Measurements from ENCODE around the gene CLEC4C. TPM values are rescaled to one million over a fixed set of nuclear protein-coding genes. Genes with fewer than 3 reads are reported as not detected.
"Not testable (repeated sequence)": the region's sequence is repeated elsewhere in the genome, so short reads cannot be mapped to it uniquely, and the experiment has no call there.

CLEC4C gene
- not detected for total RNA-seq

- TF ChIP-seq, protein P1, sequence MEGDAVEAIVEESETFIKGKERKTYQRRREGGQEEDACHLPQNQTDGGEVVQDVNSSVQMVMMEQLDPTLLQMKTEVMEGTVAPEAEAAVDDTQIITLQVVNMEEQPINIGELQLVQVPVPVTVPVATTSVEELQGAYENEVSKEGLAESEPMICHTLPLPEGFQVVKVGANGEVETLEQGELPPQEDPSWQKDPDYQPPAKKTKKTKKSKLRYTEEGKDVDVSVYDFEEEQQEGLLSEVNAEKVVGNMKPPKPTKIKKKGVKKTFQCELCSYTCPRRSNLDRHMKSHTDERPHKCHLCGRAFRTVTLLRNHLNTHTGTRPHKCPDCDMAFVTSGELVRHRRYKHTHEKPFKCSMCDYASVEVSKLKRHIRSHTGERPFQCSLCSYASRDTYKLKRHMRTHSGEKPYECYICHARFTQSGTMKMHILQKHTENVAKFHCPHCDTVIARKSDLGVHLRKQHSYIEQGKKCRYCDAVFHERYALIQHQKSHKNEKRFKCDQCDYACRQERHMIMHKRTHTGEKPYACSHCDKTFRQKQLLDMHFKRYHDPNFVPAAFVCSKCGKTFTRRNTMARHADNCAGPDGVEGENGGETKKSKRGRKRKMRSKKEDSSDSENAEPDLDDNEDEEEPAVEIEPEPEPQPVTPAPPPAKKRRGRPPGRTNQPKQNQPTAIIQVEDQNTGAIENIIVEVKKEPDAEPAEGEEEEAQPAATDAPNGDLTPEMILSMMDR (IDR thresholded peaks at IDR 0.05; ENCODE audit: low read depth): no peak
Measured at GRCh38 chr12:7747246-7747645, at the start of gene CLEC4C. Gene CLEC4C, minus strand, starts transcription at chr12:7747375. Its CDS starts 27 bp downstream, at chr12:7747348.

- TF ChIP-seq, protein P1 (IDR thresholded peaks at IDR 0.05; ENCODE audit: low read depth): no peak
Measured at GRCh38 chr12:7793211-7793610, 46.0 kb upstream of the CLEC4C start.

- TF ChIP-seq, protein P1 (IDR thresholded peaks at IDR 0.05; ENCODE audit: low read depth): not testable (repeated sequence)
Measured at GRCh38 chr12:7788884-7789528, 41.8 kb upstream of the CLEC4C start, which contains the start of gene NANOG. Gene NANOG, plus strand, starts transcription at chr12:7789402. Its CDS starts 213 bp downstream, at chr12:7789615.

DNA sequence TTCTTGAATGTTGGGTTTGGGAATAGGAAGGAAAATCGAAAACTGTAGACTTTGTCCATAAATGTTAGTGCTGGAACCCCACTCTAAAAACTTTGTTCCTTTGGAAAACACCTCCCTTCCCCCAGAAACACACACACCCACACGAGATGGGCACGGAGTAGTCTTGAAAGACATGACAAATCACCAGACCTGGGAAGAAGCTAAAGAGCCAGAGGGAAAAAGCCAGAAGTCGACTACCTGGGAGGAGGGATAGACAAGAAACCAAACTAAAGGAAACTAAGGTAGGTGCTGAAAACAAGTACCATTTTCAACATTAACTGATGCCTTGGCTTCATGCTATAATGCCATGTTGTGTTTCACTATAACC lies 41.1 kb upstream of the CLEC4C start:
- TF ChIP-seq, protein P1 (IDR thresholded peaks at IDR 0.05; ENCODE audit: low read depth): no peak

DNA sequence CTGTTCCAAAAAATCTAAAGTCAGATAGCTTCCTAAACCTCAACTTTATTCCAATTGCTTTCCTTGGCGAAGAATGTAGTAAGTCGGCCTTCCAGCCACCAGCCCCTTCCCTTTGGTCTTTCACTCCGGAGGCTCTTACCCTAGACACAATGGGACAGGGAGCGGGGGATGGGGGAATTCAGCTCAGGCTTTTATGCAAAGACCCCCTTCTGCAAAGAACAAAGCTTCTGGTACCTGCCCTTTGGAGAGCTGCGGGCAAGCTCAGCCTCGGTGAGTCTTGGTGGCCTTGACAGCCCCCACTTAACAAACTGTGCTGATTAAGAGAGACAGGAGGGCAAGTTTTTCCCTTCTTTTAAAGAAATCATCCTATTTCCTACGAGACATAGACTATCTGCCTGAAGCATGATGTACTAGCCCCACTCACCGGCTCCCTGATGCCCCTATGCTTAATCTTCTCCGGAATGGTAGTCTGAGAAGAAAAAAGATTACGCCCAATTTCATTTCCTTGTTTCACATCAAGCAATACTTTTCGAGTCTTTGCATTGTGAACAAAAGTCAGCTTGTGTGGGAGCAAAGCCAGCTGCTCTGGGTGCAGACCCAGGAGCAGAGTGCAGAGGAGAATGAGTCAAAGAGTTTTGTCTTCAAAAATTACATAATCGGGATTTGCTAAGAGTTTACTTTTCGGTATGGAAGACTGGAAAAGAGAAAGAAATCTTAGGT lies 40.6 kb upstream of the CLEC4C start:
- TF ChIP-seq, protein P1 (IDR thresholded peaks at IDR 0.05; ENCODE audit: low read depth): no peak

GRCh38 chr12:7784701-7785100 lies 37.5 kb upstream of the CLEC4C start:
- TF ChIP-seq, protein P1 (IDR thresholded peaks at IDR 0.05; ENCODE audit: low read depth): no peak

DNA sequence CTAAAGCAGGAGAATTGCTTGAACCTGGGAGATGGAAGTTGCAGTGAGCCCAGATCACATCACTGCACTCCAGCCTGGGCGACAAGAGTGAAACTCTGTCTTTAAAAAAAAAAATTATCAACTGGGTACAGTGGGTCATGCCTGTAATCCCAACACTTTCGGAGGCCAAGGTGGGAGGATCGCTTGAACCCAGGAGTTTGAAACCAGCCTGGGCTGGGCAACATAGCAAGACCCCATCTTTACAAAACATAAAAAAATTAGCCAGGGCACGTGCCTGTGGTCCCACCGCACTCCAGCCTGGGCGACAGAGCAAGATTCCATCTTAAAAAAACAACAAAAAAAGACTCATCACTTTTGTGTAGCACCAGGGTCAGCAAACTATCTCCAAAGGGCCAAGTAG lies 34.9 kb upstream of the CLEC4C start:
- TF ChIP-seq, protein P1 (IDR thresholded peaks at IDR 0.05; ENCODE audit: low read depth): no peak

All from subcutaneous adipose tissue (tissue), 4 donors.